Uterus (tissue), 2 donors: Measurements from ENCODE around the gene GMEB2.
"Not testable (repeated sequence)": the region's sequence is repeated elsewhere in the genome, so short reads cannot be mapped to it uniquely, and the experiment has no call there.

ENCODE experiments used
- POLR2A ChIP-seq, 2 donors: fragments of 450-650 bp; IDR thresholded peaks; one replicate each; pipeline ENCODE4 v1.6.1; 2016; ENCODE audit warnings: antibody characterized with exemption in 2 of 2, mild to moderate bottlenecking in 1 of 2, moderate library complexity in 1 of 2
- TF ChIP-seq, protein P1 (sequence below), 4 experiments: fragments of 200-600 bp in 2 of 4; fragments of 450-650 bp in 2 of 4; sonication (generic) in 2 of 4; IDR thresholded peaks; one replicate each; pipeline ENCODE4 v1.5.1; 2016 to 2019; ENCODE audit warnings: antibody characterized with exemption in 4 of 4, mild to moderate bottlenecking in 2 of 4, moderate library complexity in 1 of 4

DNA sequence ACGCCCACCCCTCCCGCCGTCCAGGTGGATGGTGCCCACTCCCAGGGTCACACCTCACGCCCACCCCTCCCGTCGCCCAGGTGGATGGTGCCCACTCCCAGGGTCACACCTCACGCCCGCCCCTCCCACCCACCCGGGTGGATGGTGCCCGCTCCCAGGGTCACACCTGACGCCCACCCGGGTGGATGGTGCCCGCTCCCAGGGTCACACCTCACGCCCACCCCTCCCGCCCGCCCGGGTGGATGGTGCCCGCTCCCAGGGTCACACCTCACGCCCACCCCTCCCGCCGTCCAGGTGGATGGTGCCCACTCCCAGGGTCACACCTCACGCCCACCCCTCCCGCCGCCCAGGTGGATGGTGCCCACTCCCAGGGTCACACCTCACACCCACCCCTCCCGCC lies 23.6 kb upstream of the GMEB2 start:
- TF ChIP-seq, protein P1, sequence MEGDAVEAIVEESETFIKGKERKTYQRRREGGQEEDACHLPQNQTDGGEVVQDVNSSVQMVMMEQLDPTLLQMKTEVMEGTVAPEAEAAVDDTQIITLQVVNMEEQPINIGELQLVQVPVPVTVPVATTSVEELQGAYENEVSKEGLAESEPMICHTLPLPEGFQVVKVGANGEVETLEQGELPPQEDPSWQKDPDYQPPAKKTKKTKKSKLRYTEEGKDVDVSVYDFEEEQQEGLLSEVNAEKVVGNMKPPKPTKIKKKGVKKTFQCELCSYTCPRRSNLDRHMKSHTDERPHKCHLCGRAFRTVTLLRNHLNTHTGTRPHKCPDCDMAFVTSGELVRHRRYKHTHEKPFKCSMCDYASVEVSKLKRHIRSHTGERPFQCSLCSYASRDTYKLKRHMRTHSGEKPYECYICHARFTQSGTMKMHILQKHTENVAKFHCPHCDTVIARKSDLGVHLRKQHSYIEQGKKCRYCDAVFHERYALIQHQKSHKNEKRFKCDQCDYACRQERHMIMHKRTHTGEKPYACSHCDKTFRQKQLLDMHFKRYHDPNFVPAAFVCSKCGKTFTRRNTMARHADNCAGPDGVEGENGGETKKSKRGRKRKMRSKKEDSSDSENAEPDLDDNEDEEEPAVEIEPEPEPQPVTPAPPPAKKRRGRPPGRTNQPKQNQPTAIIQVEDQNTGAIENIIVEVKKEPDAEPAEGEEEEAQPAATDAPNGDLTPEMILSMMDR (IDR thresholded peaks at IDR 0.05), result not testable (repeated sequence)
- TF ChIP-seq POLR2A (IDR thresholded peaks at IDR 0.05), result not testable (repeated sequence)
